Esophagus muscularis mucosa (tissue), 3 donors: ENCODE data around the gene SYVN1.

Experiments used
- POLR2A ChIP-seq: fragments of 450-650 bp; IDR thresholded peaks from one replicate; pipeline ENCODE4 v1.6.1; 2017; ENCODE audit warnings: antibody characterized with exemption, moderate library complexity, mild to moderate bottlenecking, low read depth
- TF ChIP-seq, protein P1 (sequence below), 3 experiments: fragments of 200-600 bp in 2 of 3; fragments of 450-650 bp in 1 of 3; sonication (generic) in 2 of 3; IDR thresholded peaks; one replicate each; pipeline ENCODE4 v1.5.1; 2017 to 2019; ENCODE audit warnings: antibody characterized with exemption in 3 of 3, mild to moderate bottlenecking in 2 of 3, moderate library complexity in 1 of 3

- TF ChIP-seq, protein P1, sequence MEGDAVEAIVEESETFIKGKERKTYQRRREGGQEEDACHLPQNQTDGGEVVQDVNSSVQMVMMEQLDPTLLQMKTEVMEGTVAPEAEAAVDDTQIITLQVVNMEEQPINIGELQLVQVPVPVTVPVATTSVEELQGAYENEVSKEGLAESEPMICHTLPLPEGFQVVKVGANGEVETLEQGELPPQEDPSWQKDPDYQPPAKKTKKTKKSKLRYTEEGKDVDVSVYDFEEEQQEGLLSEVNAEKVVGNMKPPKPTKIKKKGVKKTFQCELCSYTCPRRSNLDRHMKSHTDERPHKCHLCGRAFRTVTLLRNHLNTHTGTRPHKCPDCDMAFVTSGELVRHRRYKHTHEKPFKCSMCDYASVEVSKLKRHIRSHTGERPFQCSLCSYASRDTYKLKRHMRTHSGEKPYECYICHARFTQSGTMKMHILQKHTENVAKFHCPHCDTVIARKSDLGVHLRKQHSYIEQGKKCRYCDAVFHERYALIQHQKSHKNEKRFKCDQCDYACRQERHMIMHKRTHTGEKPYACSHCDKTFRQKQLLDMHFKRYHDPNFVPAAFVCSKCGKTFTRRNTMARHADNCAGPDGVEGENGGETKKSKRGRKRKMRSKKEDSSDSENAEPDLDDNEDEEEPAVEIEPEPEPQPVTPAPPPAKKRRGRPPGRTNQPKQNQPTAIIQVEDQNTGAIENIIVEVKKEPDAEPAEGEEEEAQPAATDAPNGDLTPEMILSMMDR (IDR thresholded peaks at IDR 0.05), result no peak
- no peak for TF ChIP-seq POLR2A
Measured at GRCh38 chr11:65156256-65156655, 21.9 kb upstream of the SYVN1 start.
